Karpas-422 (cell line): ENCODE results near the gene HOXC11. TPM values are rescaled to one million over a fixed set of nuclear protein-coding genes. Genes with fewer than 3 reads are reported as not detected.

Source experiments
- DNase-seq: peaks from one replicate; pipeline ENCODE4 v3.0.0-alpha.2; 2015
- H2AFZ ChIP-seq: fragments of 200-600 bp; sonication (generic); 2 replicates; pipeline ENCODE4 v1.6.1; 2014; ENCODE audit warnings: antibody characterized with exemption, low read length, mixed read lengths
- H3K27ac ChIP-seq: fragments of 200-600 bp; sonication (generic); 2 replicates; pipeline ENCODE4 v1.5.1; 2014; ENCODE audit warnings: mild to moderate bottlenecking, low read length, moderate library complexity
- H3K27me3 ChIP-seq: fragments of 200-600 bp; sonication (generic); 2 replicates; pipeline ENCODE4 v1.6.1; 2014; ENCODE audit warnings: low read length, mixed read lengths
- H3K36me3 ChIP-seq: fragments of 200-600 bp; sonication (generic); 2 replicates; pipeline ENCODE4 v1.6.1; 2014; ENCODE audit warnings: low read length, mixed read lengths; ENCODE audit not compliant: insufficient read depth
- H3K4me1 ChIP-seq: fragments of 200-600 bp; sonication (generic); 2 replicates; pipeline ENCODE4 v1.6.1; 2014; ENCODE audit warnings: mild to moderate bottlenecking, low read length, mixed read lengths
- H3K4me2 ChIP-seq: fragments of 200-600 bp; sonication (generic); 2 replicates; pipeline ENCODE4 v1.6.1; 2014; ENCODE audit warnings: low read length, low read depth, mild to moderate bottlenecking; ENCODE audit not compliant: poor library complexity, severe bottlenecking
- H3K4me3 ChIP-seq: fragments of 200-600 bp; sonication (generic); 2 replicates; pipeline ENCODE4 v1.5.1; 2014; ENCODE audit warnings: mild to moderate bottlenecking, antibody characterized with exemption, low read length, mixed read lengths
- H3K79me2 ChIP-seq: fragments of 200-600 bp; sonication (generic); 2 replicates; pipeline ENCODE4 v1.6.1; 2014; ENCODE audit warnings: mild to moderate bottlenecking, low read length, mixed read lengths
- H3K9ac ChIP-seq: fragments of 200-600 bp; sonication (generic); 2 replicates; pipeline ENCODE4 v1.6.0; 2014; ENCODE audit warnings: low read length
- H3K9me2 ChIP-seq: fragments of 200-600 bp; sonication (generic), shearing (Covaris generic); replicated peaks from 2 replicates; pipeline ENCODE4 v1.6.0; 2014; ENCODE audit warnings: mild to moderate bottlenecking, low read length, moderate library complexity; ENCODE audit not compliant: insufficient read depth
- H3K9me3 ChIP-seq: fragments of 300-700, 200-600 bp; sonication (generic); 2 replicates; pipeline ENCODE4 v1.6.1; 2014; ENCODE audit warnings: low read length, mixed read lengths
- H4K20me1 ChIP-seq: fragments of 200-600 bp; sonication (generic); 2 replicates; pipeline ENCODE4 v1.6.1; 2014; ENCODE audit warnings: mild to moderate bottlenecking, antibody characterized with exemption, low read length, low read depth; ENCODE audit not compliant: insufficient read depth
- total RNA-seq: library from RNA; depleted of rRNA; stranded (reverse); fragments of >200 nt; shearing (Covaris generic); gene quantifications from 2 replicates; pipeline ENCODE4 v1.2.3, GENCODE V29; 2014; ENCODE audit warnings: low replicate concordance

Gene HOXC11
- total RNA-seq, 1 experiment from 2014 or later = not detected

DNA sequence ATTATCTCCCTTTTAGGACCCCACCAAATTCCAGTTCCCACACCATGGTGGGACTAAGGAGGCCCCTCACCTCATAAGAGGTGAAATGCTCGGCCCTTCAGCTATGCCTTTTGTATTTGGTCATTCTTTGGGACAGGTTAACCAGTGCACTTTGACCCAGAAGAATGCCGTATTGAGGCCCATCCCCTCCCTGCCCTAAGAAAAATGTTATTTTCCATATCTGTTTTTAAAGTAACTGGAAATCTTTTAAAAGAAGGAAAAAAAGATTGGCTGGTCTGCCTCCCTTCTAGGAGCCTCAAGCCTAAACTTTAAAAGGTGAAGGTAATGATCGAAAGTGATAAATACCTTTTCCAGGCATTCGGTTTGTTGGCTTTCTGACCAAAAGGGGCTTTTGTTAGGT, 40.0 kb upstream of the HOXC11 start:
- Histone ChIP-seq H4K20me1 (no peaks in the 10 kb centered on the region), H3K27ac (no peak overlapping the region), H3K36me3 (no peaks in the 10 kb centered on the region), H3K4me1 (peaks cover 9% of the 10 kb centered on the region), H3K4me3 (no peak overlapping the region), H3K9me2 (no peaks in the 10 kb centered on the region), H3K4me2 (no peak overlapping the region), H3K79me2 (no peaks in the 10 kb centered on the region), H2AFZ (no peak overlapping the region), H3K27me3 (no peaks in the 10 kb centered on the region), H3K9me3 (no peaks in the 10 kb centered on the region), H3K9ac (no peak overlapping the region)
- DNase-seq = no peak

DNA sequence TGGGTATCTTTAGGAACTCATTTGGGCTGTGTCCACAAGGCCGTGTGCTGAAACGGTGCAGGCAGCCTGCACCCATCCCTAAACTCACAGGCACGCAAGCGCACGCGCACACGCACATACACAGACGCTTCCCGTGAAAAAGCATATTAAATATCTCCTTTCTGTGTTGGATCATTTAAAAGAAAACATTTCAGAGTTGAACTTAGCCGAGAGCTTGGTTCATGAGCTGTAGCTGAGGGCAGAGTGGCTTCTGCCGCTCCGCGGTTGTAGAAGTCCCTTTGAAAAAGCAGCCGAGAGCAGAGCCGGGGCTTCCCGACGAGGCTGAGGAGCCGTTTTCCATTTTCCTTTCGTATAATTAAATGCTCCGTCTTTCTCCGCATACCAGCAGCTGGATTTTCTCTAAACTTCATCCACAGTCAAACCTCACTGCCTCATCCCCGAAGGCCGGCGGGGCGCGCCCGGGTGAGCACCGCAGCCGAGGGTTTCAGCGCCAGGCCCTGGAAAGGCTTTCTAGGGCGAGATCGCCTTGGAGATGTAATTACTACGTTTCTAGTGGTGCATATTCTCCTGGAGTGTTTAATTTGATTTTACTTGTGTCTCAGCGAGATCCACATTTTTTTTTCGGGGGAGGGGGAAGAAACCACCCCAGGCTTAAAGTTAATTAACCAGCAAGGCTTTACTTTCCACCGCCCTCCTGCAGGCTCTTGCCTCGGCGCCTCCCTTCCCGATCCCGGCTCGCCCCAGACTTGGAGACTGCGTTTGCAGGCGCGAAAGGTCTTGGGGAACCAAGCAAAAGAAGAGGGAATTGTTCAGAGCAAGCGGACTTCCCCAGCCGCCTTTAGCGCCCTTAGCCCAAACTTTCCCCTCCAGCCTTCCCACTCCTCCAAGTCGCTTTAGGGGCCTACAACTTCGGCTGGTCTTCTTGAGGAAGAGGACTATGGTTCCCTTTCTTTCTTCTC, 37.3 kb upstream of the HOXC11 start:
- Histone ChIP-seq H3K9me3 (no peaks in the 10 kb centered on the region), H3K4me2 (no peak overlapping the region), H3K9ac (no peak overlapping the region), H3K9me2 (no peaks in the 10 kb centered on the region), H3K36me3 (no peaks in the 10 kb centered on the region), H3K27me3 (no peaks in the 10 kb centered on the region), H4K20me1 (no peaks in the 10 kb centered on the region), H3K27ac (no peak overlapping the region), H3K4me3 (no peak overlapping the region), H3K4me1 (peaks cover 9% of the 10 kb centered on the region), H2AFZ (no peak overlapping the region), H3K79me2 (no peaks in the 10 kb centered on the region)
- DNase-seq = no peak

DNA sequence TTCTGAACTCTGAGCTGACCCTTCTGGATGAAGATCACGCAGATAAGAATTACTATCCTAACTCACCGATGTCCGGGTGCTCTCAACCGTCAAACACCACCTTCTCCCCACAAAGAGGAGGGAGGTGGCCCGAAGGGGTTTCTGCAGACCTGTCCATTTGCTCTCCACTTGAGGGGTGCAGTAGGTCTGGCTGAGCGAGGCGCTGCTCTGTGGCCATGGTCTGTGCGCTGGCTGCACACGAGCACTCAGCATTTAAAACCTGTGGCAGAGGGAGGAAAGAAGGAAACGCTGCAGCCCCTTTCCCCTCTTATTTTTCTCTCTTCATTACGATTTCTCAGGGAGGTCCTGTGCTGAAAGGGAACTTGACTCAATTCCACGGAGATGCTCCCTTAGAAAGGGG, 35.8 kb upstream of the HOXC11 start:
- Histone ChIP-seq H3K9ac (no peak overlapping the region), H3K9me3 (no peaks in the 10 kb centered on the region), H3K27ac (no peak overlapping the region), H4K20me1 (no peaks in the 10 kb centered on the region), H3K4me2 (no peak overlapping the region), H3K36me3 (no peaks in the 10 kb centered on the region), H3K27me3 (no peaks in the 10 kb centered on the region), H3K4me1 (peaks cover 9% of the 10 kb centered on the region), H3K79me2 (no peaks in the 10 kb centered on the region), H2AFZ (no peak overlapping the region), H3K9me2 (no peaks in the 10 kb centered on the region), H3K4me3 (no peak overlapping the region)
- no peak for DNase-seq

DNA sequence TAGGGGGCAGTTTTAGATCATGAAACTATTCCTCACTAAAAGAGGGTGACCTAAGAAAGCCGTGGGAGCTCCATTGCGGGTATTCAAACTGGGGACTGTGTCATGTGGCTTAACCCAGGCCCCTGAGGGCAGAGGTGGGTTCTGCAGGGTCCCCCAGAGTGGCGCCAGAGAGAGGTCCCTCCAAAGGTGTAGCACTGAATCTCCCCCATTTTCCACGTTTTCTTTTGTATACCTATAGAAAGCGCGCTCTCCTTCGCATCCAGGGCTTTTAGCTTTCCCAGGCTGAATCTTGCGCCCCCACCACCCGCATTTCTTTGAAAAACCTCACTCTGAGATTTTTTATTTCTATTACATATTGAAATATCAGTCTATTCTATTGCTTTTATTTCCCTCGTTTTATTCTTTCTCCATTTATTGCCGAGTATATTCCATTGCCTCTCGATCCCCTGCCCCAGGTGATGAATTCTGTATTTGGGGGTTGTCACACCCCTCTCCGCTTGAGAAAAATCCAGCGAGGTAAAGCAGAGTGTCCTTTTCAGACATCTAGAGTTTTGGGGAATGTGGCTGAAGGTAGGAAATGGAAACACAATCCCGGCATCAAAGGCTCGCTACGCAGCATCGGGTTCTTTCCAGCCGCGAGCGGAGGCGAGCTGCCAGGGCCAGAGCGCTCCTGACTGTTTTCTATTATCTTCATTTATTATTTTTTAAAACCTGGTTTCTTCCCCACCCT, 35.2 kb upstream of the HOXC11 start:
- H3K4me1 ChIP-seq = peaks cover 9% of the 10 kb centered on the region
- H3K27ac ChIP-seq = no peak overlapping the region
- no peaks in the 10 kb centered on the region for H3K27me3 ChIP-seq
- no peaks in the 10 kb centered on the region for H3K36me3 ChIP-seq
- no peaks in the 10 kb centered on the region for H4K20me1 ChIP-seq
- no peaks in the 10 kb centered on the region for H3K79me2 ChIP-seq
- H3K9me2 ChIP-seq = no peaks in the 10 kb centered on the region
- no peak overlapping the region for H2AFZ ChIP-seq
- no peak overlapping the region for H3K9ac ChIP-seq
- no peak overlapping the region for H3K4me3 ChIP-seq
- no peak for DNase-seq
- no peaks in the 10 kb centered on the region for H3K9me3 ChIP-seq
- no peak overlapping the region for H3K4me2 ChIP-seq

DNA sequence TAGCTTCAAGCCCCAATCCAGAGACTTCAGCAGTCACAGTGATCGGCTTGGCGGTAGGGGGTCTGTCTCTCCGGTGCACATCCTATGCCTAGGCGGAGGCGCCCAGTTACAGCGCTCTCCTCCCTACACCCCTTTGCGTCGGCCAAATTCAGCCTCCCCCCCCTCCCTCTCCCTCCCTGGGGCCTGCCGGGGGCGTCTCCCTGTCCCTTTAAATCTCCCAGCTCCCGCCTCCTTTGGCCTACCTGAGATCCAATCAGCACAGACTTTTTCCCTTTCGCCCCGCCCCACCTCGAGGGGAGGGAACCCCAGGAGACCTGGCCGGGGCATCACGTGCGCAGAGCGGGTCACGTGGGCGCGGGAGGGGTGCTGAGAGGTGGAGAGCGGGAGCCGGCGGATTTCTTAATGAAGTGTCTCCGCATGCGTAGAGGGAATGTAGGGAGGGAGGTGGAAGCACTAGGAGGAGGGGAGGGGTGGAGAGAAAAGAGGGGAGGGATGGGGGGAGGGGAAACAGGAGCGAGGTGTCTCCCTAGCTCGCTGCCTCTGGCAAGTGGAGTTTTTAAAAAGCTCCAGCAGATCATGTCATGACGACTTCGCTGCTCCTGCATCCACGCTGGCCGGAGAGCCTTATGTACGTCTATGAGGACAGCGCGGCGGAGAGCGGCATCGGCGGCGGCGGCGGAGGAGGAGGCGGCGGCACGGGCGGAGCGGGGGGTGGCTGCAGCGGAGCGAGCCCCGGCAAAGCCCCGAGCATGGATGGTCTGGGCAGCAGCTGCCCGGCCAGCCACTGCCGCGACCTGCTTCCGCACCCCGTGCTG, 34.4 kb upstream of the HOXC11 start, which contains the start of gene HOXC13:
HOXC13 (plus strand) TSS at position 506 of the 815 bp plus-strand sequence; CDS start at position 582, 76 bp downstream.
- H2AFZ ChIP-seq = no peak within 1 kb of the TSS

DNA sequence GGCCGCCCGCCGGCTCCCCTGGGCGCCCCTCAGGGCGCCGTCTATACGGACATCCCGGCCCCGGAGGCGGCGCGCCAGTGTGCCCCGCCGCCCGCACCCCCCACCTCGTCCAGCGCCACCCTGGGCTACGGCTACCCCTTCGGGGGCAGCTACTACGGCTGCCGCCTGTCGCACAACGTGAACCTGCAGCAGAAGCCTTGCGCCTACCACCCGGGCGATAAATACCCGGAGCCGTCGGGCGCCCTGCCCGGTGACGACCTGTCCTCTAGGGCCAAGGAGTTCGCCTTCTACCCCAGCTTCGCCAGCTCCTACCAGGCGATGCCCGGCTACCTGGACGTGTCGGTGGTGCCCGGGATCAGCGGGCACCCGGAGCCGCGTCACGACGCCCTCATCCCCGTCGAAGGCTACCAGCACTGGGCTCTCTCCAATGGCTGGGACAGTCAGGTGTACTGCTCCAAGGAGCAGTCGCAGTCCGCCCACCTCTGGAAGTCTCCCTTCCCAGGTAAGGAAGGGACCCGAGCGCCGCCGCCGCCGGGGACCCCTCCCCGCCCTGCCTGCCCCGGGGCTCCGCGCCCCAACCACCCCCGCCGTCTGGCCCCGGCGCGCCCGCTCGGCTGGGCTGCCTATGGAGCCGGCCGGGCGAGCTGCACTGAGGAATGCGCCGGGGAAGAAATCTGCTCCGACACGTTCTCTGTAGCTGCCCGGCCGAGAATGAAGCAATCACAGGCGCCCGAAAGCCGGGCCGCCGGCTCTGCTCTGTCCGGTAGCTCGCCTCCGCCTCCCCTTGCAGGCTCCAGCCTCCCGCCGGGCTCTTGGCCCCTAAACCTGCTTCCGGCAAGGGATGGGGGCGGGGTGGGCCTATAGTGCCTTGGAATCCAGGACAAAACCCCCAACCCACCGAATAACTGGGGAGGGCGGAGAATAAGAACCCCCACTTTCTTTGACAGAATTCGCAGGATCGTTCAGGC, 33.5 kb upstream of the HOXC11 start:
- Histone ChIP-seq H3K4me1 (peaks cover 9% of the 10 kb centered on the region), H3K4me2 (no peak overlapping the region), H2AFZ (no peak overlapping the region)

More for the DNA sequence above, 34.4 kb upstream of the HOXC11 start, which contains the start of gene HOXC13:
- H3K4me3 ChIP-seq = no peak within 1 kb of the TSS
- H3K9ac ChIP-seq = no peak within 1 kb of the TSS
- DNase-seq = peak; percentile 71
- no peaks in the 10 kb centered on the region for H3K36me3 ChIP-seq
- no peaks in the 10 kb centered on the region for H3K27me3 ChIP-seq
- no peaks in the 10 kb centered on the region for H3K9me2 ChIP-seq
- H3K79me2 ChIP-seq = no peaks in the 10 kb centered on the region
- no peak within 1 kb of the TSS for H3K27ac ChIP-seq
- no peaks in the 10 kb centered on the region for H3K9me3 ChIP-seq
- no peak within 1 kb of the TSS for H3K4me2 ChIP-seq
- H3K4me1 ChIP-seq = peaks cover 9% of the 10 kb centered on the region
- H4K20me1 ChIP-seq = no peaks in the 10 kb centered on the region

DNA sequence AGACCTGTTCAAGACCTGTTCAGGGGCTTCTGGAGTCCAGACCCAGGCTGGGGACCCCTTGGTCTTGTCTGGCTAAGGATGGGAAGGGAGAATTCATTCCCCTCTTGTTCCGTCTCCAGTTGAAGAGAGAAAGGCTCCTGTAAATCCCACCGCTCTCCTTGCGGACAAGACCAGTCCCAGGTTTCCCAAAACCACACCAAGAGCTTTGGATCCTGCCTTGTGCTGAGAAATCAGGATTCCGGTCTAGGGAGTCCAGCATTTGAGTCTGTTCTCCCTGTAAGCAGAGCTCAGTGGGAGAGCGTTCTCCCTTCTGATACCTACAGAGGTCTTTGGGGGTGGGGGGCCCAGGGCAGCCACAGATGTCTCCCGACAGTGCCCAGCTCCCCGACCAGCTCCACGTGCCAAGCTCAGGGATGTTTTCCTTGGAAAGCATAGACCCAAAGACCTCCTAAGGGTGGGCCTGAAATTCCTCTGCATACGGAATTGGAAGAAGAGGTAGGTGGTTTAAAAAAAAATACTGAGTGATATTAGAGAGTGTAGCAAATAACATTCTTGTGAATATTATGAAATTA, 32.4 kb upstream of the HOXC11 start:
- H3K4me3 ChIP-seq = no peak overlapping the region
- H3K36me3 ChIP-seq = no peaks in the 10 kb centered on the region
- no peak overlapping the region for H3K27ac ChIP-seq
- peaks cover 2% of the 10 kb centered on the region for H3K4me1 ChIP-seq
- H3K9me2 ChIP-seq = no peaks in the 10 kb centered on the region
- H3K9me3 ChIP-seq = no peaks in the 10 kb centered on the region
- no peaks in the 10 kb centered on the region for H3K79me2 ChIP-seq
- no peak overlapping the region for H3K4me2 ChIP-seq
- no peak overlapping the region for H2AFZ ChIP-seq
- H3K9ac ChIP-seq = no peak overlapping the region
- H3K27me3 ChIP-seq = no peaks in the 10 kb centered on the region
- no peak for DNase-seq
- no peaks in the 10 kb centered on the region for H4K20me1 ChIP-seq

More for the DNA sequence above, 33.5 kb upstream of the HOXC11 start:
- Histone ChIP-seq H3K9me2 (no peaks in the 10 kb centered on the region), H3K79me2 (no peaks in the 10 kb centered on the region), H3K4me3 (no peak overlapping the region), H3K27ac (no peak overlapping the region), H3K36me3 (no peaks in the 10 kb centered on the region), H3K9me3 (no peaks in the 10 kb centered on the region), H3K9ac (no peak overlapping the region), H3K27me3 (no peaks in the 10 kb centered on the region), H4K20me1 (no peaks in the 10 kb centered on the region)
- DNase-seq = no peak
